Fibroblast of upper back skin (primary cell): Measurements from ENCODE around the gene RAB15.

Experiments used
- DNase-seq: peaks from one replicate; pipeline ENCODE4 v3.0.0-alpha.2; 2013

RAB15 gene

DNA sequence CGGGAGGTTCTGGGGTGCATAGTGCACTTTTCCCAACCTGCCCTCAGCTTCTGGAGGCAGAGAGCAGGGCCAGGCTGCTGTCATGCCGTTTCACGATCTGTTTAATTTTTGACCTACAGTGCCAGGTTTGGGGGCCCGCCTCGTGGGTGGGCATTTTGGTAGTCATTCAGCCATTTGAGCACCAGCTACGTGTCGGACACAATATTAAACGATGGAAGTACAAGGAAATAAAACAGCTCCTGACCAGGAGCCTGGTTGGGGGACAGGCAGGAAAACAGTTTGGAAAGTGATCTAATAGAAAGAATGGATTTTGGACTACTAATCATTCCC lies 15.3 kb upstream of the RAB15 start:
- no peak for DNase-seq

DNA sequence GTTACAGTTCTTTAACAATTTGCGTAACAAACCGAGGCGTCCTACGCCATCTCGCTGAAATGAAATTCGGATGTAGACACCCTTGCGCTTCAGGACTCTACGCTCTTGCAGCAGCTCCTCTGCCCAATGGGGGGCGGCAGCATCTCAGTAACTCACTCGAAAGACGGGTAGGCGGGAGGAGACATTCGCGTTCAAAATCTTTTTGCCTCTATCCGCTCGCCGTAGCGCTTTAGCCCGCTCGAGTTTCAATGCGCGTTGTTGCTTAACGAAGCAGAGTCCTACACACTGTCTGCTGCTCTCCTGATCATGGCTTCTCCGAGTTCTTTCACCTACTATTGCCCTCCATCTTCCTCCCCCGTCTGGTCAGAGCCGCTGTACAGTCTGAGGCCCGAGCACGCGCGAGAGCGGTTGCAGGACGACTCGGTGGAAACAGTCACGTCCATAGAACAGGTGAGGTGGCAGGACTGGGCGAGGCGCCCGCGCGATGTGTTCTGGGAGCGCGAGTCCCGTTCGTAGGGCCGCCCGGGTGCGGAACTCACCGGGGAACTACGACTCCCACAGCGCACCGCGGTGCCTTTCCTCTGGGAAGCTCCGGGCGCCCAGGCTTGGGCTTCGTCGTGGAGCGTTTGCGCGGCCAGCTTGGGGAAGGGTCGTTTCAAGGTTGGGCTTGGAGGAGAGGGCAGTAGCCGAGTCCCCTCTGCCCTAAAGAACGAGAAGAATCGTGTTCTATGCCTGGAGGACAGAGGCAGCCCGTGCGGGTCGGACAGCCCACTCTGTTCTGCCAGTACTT lies 14.7 kb upstream of the RAB15 start, which contains the start of gene FNTB:
TSS of gene FNTB (plus strand) at position 248 of the 790 bp plus-strand sequence. CDS start at position 307, 59 bp downstream.
- DNase-seq, result peak; percentile 96

DNA sequence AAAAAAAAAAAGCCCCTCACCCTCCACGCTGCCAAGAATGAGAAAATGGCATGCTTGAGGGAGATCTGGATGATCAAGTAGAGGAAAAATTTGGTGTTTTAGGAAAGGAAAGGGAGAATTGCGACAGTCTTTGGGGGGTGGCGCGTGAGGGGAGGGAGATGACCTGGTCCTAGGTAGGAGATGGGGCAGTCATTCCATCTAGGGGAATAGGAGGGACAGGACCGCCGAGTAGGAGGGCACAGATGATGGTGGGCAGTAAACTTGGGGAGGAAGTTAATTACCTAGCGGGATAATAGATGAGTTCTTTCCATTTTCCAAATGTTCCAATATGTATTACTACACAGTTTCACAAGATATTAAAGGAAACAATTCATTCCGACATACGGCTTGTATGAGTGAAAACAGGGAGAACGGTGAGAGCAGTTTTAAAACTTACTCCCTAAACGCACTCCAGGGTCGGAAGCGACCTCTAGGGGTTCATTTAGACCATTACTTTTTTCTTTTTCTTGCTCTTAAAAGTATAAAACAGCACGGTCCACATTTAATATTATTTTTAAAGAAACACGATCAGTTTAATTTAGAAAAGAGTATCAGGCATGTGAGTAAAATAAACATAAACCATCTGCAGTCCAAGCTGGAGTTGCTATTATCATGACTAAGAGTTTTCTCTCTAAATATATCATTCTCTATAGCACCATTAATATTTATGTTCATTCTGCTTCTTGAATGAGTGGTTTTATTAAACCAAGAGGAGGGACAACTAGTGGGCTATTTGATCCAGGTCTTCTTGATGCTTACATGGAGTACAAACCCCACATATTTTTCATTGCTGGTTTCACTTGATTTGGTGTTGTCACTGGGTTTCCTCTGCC lies 11.5 kb upstream of the RAB15 start:
- peak; percentile 51 for DNase-seq

DNA sequence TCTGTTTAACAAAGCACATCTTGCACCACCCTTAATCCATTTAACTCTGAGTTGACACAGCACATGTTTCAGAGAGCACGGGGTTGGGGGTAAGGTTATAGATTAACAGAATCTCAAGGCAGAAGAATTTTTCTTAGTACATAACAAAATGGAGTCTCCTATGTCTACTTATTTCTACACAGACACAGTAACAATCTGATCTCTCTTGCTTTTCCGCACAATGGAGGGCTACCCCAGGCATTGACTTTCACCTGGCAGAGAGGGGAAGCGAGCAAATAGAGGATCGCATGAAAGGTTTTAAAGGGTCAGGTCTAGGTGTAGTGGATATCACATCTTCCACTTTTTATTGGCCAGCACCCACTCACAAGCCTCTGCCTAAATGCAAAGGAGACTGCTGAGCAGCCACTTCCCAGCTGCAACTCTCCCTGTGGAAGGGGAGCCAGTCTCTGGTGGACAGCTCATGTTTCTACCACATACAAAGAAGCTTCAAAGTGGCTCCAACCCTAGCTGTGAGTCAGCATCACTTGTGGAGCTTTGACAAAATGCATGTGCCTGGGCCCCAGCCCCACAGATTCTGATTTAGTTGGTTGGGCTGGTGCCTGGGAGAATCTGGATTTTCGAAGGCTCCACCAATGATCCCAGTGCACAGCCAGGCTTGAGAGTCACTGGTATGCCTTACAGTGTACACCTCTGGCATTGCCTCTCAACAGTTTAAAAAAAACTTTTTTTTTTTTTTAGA lies 7.4 kb upstream of the RAB15 start:
- DNase-seq, result peak; percentile 40

DNA sequence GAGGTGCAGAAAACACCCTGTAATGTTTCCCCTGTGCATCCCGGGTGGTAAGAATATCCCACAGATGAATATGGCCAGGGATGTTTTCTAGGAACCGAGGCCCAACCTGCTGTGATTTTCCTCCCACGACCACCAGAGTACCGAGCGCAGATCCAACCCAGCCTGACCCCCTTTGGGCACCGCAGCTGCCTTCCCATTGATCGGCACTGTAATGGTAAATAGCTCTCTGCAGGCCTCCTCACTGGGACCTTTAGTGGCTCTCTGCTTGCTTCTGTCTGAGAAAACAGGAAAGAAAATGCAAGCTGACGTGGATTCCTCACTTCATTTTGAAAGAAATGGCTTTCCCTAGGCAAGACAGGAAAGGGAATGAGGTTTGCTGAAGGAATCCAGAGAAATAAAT lies 2.4 kb upstream of the RAB15 start:
- DNase-seq, result no peak

DNA sequence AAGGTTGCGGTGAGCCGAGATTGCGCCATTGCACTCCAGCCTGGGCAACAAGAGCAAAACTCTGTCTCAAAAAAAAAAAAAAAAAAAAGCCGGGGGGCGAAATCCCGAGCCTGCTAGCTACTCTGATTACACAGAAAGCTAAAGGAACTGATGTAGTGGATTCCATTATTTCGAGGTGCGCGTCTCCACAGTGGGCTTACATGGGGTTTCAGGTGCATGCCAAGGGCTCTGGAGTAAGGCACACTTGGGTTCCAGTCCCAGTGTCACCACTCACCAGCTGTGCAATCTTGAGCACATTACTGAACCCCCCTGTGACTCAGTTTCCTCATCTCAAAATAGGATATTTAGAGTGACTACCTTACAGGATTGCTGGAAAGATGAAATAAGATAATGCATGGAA lies 1.7 kb upstream of the RAB15 start:
- DNase-seq, result no peak

DNA sequence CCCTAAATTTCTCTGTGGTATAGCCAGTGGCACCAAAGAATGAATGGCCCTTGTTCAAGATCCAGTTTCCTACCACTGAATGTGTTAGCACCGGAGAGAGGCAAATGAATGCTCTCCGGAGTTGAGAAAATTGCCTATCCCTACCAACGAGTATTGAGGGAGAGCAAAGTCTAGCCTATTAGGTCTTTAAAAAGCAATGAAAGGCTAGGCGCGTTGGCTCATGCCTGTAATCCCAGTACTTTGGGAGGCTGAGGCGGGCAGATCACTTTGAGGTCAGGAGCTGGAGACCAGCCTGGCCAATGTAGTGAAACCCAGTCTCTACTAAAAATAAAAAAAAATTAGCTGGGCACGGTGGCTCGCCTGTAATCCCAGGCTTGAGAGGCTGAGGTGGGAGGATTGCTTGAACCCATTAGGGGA lies 898 bp upstream of the RAB15 start:
- DNase-seq, result no peak

DNA sequence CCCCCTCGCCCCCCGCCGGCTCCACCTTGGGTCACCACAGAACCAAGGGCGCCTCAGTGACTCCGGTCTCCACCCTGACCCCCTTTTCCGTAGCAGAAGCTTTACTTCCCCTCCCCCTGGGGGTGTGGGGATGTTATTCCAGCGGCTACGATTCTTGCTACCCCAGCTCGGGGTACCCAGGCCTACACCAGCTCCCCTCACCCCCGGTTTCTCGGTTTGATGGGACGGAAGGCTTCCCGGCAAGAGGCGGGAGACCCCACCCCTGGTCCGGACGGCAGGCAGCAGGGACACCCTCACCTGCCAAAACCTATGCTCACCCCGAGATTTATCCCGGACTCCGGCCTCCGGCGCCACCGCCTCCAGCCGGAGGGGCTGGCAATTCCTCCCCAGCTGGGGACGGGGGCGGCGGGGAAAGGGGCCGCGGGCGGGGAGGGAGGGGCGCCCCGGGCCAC lies 619 bp downstream of the RAB15 start:
- no peak for DNase-seq

DNA sequence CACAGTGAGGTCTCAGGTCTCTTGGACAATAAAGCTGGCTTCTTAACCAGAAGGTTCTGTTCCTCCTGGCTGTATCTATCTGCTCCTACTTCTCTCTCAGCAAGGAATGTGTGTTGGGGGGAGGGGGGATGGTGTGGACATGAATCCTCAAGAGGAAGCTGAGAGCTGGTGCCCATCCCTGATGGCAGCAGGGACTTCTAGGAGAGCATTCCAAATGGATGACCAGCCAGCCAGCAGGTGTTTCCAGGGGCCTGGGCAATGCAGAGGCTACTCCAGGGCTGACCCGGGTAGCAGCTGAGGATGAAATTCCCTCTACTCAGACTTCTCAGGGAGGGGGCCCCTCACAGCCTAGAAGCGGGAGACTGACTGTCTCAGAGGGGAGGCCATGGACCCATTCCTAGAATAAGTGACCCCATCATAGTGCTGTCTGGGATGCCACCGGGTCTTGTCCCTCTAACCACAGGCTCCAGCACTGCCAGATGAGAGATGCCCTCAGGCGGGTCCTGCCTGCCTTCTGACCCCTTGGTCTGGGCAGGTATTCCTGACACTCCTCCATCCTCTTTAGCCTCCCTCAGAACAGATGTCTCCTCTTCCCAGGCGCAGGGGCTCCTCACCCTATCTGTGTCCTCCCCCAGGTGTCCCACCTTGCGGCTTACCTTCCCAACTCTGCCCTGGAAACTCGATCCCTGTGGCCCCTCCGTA lies 1.2 kb downstream of the RAB15 start:
- no peak for DNase-seq

DNA sequence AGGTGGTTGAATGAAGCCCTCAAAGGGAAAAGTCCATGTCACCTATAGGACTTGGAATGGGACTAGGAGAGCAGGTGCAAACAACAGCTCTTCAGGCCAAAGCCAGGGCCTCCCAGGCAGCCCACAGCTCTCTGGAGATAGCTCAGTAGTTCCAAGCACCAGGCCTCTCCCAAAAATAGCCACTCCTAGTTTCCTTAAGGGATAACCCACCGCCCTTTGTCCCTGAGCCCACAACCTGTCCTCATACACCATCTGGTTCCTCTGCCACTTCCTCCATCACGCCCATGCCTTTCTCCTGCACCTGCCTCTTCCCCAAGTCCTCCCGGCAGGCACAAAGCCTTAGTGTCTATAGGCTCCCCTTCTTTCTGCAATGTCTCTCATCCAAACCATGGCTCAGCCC lies 2.1 kb downstream of the RAB15 start:
- no peak for DNase-seq

DNA sequence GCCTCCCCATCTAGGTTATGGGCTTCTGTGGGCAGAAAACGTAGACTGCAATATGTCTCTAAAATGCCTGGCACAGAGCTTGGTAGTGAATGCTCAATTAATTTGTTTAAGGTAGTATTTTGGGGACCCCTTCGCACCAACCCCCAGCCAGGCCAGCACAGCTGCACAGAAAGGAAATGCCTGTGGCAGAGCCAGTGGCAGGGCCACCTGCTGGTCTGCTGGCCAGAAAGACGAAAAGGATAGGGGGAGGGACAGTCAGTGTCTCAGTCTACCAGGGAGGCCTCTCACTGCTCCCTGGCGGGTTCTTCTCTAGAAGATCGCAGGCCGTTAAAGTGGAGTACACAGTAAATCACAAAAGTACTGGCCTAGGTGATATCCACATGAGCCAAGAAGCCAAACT lies 3.5 kb downstream of the RAB15 start:
- DNase-seq, result peak; percentile 18

DNA sequence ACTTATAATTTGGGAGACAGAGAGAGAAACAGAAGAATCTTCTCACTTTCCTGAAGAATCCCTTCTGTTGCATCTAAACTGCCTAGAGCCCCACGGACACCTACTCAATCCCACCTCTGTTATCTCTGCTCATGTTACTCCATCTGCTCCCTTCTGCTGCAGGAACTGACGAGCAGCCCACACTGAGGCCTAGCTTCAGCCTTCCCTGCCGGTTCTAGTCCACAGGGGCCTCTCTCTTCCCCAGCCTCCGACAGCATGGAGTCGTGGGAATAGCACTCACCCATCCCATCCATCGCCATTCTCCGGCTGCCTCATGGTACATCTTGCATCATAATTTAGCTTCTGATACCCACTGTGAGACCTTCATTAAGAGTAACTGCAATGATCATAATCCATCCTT lies 4.0 kb downstream of the RAB15 start:
- no peak for DNase-seq

DNA sequence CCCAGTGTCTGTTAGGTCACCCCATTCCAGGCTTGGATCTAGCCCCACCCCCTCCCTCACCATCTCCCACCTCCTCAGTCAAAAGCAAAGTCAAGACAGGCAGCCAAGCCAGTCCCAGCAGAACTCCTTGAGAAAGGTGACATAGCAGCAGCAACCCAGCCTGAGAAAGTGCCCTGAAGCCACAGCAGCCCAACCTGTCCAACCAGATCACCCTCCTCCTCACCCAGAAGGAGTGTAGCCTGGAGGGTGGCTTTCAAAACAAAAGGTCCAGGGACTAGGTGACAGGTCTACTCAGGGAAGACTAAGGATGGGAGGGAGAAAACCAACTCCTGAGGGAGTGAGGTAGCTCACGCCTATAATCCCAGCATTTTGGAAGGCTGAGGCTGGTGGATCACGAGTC lies 5.2 kb downstream of the RAB15 start:
- DNase-seq, result no peak

DNA sequence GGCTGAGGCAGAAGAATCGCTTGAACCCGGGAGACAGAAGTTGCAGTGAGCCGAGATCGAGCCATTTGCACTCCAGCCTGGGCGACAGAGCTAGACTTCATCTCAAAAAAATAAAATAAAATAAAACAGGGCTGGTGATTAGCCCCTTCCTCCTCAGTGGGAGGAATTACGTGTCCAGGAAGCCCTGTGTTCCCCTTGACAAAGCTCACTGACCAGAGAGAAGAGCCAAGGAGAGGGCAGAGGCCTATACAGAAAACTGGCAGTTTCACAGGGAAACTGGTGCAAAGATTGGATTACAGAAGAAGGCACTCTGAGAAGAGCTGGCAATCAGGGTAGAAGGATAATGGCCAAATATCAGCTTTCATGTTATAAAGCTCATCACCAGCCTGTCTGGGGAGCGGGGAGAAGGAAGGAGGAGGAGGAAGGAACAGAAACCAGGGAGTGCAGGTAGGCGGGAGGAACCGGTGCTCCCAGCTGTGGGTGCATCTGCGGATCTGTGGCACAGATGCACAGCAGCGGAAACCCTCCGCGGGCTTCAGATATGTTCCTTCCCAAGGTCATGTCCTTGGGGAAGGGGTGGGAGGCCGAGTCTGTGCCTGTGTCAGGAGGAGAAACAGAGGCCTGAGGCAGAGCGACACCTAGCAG lies 6.7 kb downstream of the RAB15 start:
- no peak for DNase-seq

DNA sequence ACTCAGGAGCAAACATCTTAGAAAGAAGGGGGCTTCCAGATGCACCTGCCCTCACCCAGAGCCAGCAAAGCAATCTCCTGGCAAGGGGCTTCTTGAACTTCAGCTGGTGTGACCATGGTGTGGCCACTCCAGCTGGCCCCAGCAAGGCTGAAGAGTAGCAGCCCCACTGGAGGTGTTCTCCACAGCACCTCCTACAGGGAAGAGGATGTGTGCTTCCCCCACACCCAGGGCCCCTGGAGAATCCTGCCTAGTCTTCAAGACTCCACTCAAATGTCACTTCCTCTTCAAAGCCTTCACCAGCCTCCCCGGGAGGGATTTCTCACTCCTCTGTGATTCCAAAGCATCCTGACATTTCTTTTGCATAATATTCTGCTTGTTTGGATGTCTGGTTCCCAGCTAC lies 8.5 kb downstream of the RAB15 start:
- DNase-seq, result no peak

DNA sequence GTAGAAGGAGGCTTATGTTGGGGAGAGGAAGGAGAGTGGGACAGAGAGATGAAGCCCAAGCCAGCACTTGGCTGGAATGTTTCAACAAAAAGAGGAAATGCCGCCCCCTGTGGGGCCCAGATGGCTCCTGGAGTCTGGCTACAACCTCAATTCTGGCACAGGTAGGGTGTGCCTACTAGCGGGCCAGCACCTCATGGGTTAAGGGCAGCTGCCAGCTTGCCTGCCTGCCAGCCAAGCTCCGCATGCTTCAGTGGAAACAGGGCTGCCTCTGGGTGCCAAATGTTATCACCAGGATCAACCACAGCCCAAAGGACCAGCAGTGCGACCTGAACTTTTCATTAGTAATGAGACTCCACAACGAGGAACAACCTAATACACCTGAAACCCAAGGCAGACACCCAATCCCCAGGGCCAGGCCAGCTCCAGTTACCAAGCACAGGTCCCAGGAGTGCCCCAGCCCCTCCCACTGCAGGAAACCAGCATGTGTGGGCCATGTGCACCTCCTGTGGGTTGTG lies 11.3 kb downstream of the RAB15 start:
- no peak for DNase-seq

DNA sequence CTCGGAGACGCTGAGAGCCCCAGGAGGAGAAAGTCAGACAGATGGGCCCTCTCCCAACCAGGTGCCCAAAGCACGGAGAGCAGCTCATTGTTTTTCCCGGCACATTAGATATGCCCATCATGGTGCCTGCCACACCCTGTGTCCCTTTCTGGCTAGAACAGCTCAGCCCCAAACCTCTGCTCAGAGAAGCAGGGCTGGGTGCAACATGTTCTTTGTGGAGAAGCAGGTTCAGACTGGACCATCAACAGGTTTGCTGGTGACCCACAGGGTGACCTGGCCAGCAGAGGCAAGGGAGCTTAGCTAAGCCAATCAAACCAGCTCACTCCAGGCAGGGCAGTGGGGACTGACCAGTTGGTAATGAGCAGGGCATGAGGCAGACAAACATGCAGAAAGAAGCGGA lies 13.4 kb downstream of the RAB15 start:
- no peak for DNase-seq

DNA sequence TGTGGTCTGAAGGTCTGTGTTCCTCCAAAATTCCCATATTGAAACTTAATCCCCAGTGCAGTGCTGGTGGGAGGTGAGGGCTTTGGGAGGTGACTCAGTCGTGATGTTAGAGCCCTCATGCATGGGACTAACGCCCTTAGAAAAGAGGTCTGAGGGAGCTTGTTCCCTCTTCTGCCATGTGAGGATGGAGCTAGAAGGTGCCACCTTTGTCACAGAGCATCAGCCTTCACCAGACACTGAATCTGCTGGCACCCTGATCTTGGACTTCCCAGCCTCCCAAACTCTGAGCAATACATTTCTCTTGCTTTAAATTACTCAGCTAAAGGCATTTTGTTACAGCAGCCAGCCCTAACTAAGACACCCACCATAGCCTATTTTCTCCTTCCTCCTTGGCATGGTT lies 13.9 kb downstream of the RAB15 start:
- no peak for DNase-seq

DNA sequence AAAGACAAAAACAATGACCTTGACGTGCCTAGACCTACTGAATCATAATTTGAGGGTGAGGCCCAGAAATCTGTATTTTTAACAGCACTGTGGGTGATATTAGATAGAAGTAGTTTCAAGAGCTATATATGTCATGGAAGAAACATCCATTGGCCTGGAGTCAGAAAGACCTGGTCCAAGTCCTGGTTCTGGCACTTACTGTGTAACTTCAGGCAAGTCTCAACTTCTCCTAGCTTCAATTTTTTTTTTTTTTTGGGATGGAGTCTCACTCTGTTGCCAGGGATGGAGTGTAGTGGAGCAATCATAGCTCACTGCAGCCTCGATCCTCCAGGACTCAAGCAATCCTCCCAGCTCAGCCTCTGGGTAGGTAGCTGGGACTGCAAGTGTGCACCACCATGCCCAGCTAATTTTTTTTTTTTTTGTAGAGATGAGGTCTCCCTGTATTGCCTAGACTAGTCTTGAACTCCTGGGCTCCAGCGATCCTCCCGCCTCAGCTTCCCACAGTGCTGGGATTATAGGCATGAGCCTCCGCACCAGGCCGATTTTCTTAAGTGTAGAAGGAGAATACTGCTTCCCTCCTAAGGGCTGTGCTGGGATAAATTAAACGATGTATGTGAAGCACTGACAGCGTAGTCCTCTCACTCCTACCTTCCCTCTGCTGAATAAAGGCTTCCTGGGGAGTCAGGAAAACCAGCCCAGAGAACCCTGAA lies 15.3 kb downstream of the RAB15 start:
- no peak for DNase-seq

DNA sequence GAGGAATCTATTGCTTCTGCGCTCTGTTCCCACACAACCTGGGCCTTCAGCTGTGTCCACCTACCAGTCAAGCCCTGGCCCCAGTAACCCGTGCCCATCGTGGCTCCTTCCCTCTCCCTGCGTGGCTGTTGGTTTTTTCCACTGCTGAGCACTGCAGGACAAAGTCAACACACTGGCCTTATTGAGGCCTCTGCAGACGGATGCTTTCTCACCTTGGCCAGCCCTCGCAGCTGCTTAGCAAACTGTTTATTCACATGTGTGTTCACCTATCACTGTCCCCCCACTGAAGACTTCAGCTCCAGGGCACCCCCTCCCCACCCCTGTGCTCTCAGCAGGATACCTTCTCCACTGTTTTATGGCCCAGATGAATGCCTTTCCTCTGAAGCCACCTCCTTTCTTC lies 16.8 kb downstream of the RAB15 start:
- no peak for DNase-seq

DNA sequence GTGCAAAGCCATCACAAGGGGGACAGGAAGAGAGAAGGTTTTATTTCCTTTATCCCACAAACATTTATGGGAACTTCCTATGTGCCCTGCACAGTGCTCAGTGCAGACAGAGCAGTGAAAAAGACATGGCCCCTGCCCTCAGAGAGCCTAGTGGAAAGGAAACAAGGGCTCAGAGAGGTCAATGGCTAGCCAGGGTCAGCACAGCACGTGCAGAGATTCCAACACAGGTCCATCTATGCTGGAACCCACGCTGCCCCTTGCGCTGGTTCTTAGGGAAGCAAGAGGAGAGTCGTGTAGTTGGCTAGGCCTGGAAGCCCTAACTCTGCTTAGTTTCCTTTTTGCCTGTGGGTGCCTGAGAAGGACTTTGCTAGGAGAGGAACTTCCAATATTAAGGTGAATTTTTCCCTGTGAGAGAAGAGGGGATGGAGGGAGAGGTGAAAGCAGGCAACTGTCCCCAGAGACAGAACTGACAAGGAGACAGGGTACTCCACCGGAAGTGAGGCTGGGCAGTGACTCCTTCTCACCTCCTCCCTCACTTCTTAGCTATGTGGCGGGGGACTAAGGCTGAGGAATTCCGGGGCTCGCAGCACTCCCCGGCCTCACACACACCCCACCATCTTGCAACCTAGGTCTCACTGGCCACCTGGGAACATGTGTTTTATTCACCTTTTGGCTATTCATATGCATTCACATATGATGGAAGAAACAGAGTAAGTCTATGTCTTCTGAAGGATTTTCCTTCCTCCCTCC lies 17.5 kb downstream of the RAB15 start:
- no peak for DNase-seq
